ENCODE results near the gene WNT9B.
"Not testable (repeated sequence)": the region's sequence is repeated elsewhere in the genome, so short reads cannot be mapped to it uniquely, and the experiment has no call there.

WNT9B gene

DNA sequence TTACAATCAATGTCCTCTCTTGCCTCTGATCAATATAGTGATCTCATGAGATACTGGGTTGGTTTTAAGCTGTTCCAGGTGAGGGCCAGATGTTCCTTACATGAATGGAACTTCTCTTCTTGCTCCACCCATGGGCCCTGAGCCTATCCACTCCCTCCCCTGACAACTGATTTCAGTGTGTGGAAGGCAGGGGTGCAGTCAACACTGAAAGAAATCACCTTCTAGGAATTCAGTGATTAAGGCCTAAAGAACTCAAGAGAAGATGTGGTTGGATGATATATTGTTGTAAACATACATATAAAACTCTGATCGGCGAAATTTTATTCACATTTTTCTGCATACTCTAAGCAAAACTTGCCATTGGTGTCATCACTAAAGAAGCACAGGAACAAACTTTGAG is 64.8 kb downstream of the WNT9B start:
- DNase-seq (ENCODE audit: low spot score) = no peak

DNA sequence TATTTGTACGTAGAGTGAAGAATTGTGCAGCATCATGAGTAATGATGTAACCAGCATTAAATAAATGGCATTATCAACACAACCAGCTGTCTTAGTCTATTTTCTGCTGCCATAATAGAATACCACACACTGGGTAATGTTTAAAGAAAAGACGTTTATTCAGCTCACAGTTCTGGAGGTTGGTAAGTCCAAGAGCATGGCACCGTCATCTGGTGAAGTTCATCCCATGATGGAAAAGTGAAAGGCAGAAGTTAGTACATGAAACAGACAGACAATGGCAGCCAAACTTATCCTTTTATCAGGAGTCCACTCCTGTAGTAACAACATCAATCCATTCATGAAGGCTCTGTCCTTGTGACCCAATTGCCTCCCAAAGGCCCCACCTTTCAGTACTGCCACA is 65.2 kb downstream of the WNT9B start:
- no peak for DNase-seq (ENCODE audit: low spot score)

DNA sequence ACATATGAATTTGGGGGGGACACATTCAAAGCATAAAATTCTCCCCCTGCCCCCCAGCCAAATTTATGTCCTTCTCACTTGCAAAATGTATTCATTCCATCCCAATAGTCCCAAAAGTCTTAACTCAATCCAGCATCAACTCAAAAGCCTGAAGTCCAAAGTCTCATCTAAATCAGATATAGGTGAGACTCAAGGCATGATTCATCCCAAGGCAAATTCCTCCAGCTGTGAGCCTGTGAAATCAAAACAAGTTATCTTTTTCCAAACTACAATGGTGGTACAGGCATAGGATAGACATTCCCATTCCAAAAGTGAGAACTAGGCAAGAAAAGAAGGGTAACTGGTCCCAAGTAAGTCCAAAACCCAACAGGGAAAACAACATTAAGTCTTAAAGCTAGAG is 65.7 kb downstream of the WNT9B start:
- DNase-seq (ENCODE audit: low spot score) = no peak

DNA sequence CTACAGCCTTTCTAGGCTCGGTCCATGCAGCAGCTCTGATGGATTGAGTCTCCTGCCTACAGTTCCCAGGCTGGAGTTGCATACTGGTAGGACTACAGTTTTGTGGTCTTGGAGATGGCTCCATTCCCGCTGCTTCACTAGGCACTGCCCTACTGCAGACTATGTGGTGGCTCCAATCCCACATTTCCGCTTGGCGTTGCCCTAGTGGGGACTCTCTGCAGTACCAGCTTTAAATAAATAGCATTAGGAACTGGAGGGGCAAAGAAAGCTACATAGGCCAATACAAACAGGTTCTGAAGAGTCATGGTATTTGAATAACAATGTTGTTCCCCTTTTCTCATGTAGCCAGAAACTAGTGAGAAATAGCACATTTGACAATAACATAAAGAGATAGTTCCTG is 66.1 kb downstream of the WNT9B start:
- no peak for DNase-seq (ENCODE audit: low spot score)

DNA sequence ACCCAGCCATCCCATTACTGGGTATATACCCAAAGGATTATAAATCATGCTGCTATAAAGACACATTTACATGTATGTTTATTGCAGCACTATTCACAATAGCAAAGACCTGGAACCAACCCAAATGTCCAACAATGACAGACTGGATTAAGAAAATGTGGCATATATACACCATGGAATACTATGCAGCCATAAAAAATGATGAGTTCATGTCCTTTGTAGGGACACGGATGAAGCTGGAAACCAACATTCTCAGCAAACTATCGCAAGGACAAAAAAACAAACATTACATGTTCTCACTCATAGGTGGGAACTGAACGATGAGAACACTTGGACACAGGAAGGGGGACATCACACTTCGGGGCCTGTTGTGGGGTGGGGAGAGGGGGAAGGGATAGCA is 70.6 kb downstream of the WNT9B start:
- not testable (repeated sequence) for DNase-seq (ENCODE audit: low spot score)

DNA sequence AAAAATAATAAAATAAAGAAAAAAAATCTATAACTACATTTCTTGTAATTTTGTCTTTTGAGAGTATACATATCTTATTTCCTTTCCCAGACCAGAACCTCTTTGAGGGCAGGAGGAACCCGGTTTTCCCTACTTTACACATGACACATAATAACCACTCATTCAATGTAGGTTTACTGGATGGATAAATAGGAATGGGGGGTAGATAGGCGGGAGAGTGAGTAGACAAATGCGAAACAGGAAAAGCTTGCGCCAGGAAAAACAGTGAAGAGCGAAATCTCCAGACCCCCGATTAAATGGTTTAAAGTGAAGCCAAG is 71.1 kb downstream of the WNT9B start:
- DNase-seq (ENCODE audit: low spot score) = no peak

DNA sequence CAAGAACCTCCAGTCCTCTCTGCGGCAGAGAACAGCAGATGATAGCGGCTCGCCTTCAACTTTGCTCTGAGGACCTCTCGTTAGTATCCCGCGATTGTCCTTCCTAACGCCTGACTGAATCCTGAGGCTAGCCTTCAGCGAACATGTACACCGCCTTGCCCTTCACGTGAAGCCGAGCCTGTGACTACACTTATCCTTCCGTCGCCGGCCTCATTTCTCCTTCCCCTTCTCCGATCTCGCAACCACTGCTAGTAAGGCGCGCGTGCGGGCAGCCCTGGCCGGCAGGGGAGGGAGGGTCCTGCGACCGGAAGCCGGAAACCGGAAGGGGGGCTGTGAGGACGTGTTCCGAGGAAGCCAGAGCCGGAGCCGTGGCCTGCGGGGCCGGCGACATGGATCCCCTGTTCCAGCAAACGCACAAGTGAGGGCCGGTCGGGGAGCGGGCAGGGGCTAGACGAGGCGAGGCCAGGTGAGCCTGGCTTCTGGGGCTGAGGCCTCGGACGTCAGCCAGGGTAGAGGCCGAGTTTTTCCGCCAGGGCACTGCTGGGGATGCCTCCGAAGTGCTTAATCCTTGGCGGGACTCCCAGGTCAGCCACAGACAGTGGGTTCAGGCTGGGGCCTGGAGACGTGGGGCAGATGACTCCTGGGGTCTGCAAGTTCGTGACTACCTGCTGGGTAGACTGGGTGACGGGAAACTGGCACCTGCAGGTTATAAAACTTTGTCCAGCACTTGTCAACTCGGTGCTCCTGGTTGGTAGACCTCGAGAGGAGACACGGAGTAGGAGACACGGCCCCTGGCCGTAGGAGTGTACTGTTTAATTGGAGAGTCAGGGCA is 71.6 kb downstream of the WNT9B start, which contains the start of gene GOSR2:
GOSR2 (plus strand) TSS at position 357 of the 832 bp plus-strand sequence; CDS start at position 390, 33 bp downstream.
- DNase-seq (ENCODE audit: low spot score) = peak; percentile 91

DNA sequence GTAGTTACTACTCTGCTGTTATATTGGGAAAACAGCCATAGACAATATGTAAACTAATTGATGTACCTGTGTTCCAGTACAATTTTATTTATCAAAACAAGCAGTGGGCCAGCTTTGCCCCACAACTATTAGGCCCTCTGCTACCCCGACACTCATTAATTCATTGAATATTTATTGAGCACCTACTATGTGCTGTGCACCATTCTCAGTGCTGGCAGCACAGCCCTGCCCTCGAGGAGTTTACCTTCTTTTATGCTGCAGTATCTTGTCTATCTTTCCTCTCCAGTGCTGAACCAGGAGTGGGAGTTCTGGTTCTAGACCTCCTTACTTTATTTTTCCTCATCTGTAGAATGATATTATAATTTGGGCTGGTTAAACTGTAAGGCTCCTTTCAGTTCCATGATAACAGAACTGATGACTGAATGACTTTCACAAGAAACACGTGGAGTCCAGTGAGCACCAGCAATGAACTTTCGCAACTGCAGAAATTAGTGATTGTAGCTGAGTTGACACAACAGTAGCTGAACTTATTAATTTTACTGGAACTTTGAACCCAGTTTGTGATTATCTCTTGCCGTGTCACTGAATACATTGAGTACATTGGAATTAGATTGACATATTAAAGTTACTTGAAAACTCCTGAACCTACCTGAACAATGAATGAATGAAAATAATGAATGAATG is 73.9 kb downstream of the WNT9B start:
- no peak for DNase-seq (ENCODE audit: low spot score)

DNA sequence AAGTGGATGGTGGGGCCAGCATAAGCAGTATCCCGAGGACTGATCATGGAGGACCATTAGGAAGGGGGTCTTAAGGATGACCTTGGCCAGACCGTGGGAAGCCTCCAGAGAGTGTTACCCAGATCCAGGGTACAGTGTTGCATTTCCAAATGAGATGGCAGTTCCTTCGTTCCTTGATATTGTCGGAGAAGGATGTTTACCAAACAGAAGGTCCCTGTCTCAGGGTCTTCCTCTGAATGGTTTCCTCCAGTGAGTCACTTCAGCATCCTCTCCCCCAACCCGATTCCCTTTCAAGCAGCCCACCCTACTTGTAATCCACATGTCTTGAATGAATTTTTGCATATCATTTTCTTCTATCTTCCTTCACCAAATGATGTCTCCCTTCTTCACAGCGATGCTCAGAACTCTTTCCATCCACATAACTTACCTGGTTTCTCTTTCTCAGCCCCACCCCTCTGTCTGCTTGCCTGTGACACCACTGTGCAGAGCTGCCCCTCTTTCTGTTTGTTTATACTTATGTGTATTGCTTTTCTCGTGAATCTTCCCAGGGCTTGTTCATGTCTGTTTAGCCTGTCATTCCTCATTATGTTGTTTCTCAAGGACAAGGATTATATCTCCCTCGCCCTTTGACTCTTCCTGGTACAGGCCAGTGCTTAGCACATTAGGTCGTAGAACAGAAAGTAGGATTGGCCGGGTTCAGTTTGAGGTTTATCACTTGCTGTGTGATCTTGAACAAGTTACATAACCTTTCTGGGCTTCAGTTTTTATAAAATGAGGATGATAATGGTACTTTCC is 77.3 kb downstream of the WNT9B start:
- no peak for DNase-seq (ENCODE audit: low spot score)

DNA sequence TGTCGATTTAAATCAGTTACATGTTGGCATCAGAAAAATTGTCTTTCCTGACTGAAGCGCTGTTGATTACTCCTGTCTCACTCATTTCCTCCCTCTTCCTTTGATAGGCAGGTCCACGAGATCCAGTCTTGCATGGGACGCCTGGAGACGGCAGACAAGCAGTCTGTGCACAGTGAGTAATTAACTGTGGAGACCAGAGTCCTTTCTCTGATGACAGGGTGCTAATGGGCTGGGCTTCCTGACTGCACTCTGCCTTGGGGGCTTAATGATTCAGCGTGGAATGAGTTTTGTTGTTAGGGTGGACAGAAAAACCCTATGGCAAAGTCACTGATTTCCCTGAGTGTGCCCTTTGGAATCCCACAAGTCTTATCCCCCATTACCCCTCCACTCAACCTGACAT is 78.0 kb downstream of the WNT9B start:
- DNase-seq (ENCODE audit: low spot score) = no peak

DNA sequence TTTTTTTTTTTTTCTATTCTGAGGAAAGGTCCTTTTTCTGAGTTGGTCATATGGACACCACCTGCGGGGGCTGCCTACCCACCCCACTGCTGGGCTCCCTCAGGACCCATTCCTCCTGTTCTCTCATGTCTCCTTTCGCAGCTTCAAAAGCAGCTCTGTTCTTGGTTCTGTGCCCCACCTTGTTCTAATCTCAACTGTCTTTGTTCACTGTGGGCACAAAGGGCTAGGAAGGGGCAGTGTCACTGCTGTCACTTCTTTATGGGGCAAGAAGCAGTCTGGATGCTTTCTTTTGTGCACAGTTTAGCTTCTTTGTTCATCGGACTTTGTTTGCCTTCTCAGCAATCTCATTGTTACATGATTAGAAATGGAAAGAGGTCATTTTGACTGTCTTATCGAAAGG is 78.7 kb downstream of the WNT9B start:
- DNase-seq (ENCODE audit: low spot score) = no peak

DNA sequence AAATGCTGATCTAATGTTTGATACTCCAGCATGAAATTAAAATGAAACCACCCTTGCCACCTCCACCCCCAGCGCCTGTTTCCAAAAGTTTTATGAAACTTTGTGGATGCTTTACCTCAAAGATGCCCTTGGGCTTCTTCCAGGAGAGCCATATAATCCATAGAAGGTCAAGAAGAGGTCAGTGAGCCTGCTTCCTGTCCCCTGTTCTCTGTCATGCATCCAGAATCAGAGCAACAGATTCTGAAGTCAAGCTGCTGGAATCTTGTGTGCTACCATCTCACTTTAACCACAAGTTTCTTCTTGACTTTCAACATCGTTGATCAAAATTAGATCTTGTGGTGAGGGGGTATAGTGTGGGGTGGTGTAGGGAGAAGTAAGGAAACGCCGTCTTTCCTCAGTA is 80.2 kb downstream of the WNT9B start:
- DNase-seq (ENCODE audit: low spot score) = no peak

DNA sequence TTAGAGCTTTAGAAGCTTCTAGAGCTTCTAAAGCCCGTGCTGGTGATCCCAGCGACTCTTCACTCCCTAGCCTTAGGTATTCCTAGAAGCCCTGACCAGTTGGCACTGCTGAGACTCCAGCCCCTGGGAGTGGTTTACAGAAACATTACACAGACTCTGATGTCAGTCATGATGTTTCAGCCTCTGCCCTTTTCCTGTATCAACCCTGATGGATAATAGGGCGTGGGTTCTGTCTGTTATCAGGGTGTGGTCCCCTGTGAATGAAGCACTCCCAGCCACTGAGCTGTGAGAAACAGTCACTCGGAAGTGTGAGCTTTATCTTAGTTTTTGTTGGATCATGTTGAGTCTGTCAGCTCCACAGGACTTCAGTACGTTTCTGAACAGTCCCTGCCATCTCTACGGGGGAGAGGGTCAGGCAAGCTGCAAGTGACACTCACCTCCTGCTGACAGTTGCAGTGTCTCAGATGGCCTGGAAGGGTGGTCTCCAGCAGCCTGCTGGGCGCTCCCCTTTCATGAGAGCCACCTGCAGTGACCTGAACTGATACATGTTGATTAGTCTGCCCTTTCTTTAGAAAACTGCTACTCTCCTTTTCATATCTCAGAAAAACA is 84.4 kb downstream of the WNT9B start:
- DNase-seq (ENCODE audit: low spot score) = peak; percentile 71

Measured in hematopoietic multipotent progenitor cell treated with erythropoietin and hydrocortisone succinate and interleukin-3 and kit ligand, for 15 days (in vitro differentiated cells).